ENCODE results near the gene RFWD3.

The RFWD3 gene, protein sequence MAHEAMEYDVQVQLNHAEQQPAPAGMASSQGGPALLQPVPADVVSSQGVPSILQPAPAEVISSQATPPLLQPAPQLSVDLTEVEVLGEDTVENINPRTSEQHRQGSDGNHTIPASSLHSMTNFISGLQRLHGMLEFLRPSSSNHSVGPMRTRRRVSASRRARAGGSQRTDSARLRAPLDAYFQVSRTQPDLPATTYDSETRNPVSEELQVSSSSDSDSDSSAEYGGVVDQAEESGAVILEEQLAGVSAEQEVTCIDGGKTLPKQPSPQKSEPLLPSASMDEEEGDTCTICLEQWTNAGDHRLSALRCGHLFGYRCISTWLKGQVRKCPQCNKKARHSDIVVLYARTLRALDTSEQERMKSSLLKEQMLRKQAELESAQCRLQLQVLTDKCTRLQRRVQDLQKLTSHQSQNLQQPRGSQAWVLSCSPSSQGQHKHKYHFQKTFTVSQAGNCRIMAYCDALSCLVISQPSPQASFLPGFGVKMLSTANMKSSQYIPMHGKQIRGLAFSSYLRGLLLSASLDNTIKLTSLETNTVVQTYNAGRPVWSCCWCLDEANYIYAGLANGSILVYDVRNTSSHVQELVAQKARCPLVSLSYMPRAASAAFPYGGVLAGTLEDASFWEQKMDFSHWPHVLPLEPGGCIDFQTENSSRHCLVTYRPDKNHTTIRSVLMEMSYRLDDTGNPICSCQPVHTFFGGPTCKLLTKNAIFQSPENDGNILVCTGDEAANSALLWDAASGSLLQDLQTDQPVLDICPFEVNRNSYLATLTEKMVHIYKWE

DNA sequence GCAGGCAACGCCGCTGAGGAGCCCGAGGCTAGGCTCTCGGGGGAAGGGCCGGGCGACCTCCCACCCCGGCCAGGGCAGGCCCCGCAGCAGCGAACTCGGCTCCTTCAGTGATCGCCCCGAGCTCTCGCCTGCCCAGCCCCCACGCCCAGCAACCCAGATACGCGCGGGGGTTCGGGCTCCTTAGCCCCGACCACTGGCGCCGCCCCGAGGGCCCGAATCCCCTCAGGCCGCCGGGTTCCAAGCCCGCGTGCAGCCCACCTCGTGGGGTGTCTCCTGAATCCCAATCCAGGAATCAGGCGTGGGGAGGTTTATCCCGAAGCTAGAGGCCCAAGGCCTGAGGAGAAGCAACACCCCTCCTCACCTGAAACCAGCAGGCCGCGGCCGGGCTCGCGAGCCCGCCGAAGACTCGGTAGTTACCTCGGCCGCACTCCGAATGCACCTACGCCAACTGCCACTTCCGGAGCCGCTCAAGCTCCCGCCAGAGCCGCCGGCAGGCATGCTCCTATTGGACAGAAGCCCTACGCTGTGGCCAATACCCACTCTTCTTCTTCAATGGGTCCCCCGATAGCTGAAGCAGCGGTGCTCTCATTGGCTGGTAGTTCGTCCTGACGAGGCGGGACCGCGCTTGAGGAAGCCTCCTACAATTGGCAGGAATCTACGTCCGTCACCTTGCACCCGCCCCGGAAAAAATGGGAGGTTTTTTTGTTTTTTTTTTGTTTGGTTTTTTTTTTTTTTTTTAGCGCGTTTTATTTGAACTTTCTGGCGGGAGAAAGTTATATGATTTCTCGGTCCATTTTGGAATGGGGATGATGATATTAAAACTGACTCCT is at the start of gene RFWD3:
RFWD3 (minus strand) TSS at position 453 of the 830 bp plus-strand sequence. CDS start 5,428 bp downstream, outside the sequence.
- CTCF ChIA-PET = interaction anchor here (0.6 to 0.8 kb wide), 2 partner anchors 196 to 391 kb away, joined by 3 to 5 read pairs; no protein-coding TSS in a partner anchor
- no peak for TF ChIP-seq ZNF670 (tag by site-specific recombination; IDR thresholded peaks at IDR 0.05; ENCODE audit: low read depth)
- 0 out of 2 replicates have a peak, but pooled peaks have one; percentile 55 for TF ChIP-seq ZNF610 (tag by site-specific recombination; IDR thresholded peaks at IDR 0.05; ENCODE audit: borderline replicate concordance)
- TF ChIP-seq PRDM1 (tag by site-specific recombination; IDR thresholded peaks at IDR 0.05) = peak; percentile 87
- no peak for TF ChIP-seq HOXD13 (CRISPR knock-in tag; IDR thresholded peaks at IDR 0.05; ENCODE audit: borderline replicate concordance)
- TF ChIP-seq, protein P1, sequence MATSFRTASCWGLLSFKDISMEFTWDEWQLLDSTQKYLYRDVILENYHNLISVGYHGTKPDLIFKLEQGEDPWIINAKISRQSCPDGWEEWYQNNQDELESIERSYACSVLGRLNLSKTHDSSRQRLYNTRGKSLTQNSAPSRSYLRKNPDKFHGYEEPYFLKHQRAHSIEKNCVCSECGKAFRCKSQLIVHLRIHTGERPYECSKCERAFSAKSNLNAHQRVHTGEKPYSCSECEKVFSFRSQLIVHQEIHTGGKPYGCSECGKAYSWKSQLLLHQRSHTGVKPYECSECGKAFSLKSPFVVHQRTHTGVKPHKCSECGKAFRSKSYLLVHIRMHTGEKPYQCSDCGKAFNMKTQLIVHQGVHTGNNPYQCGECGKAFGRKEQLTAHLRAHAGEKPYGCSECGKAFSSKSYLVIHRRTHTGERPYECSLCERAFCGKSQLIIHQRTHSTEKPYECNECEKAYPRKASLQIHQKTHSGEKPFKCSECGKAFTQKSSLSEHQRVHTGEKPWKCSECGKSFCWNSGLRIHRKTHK (tag by site-specific recombination; IDR thresholded peaks at IDR 0.05) = no peak
- no peak for TF ChIP-seq ZNF23 (tag by site-specific recombination; IDR thresholded peaks at IDR 0.05; ENCODE audit: borderline replicate concordance)
- TF ChIP-seq ZNF2 (tag by site-specific recombination; IDR thresholded peaks at IDR 0.05) = no peak
- no peak for TF ChIP-seq ZNF157 (tag by site-specific recombination; IDR thresholded peaks at IDR 0.05)
- TF ChIP-seq, protein P2, sequence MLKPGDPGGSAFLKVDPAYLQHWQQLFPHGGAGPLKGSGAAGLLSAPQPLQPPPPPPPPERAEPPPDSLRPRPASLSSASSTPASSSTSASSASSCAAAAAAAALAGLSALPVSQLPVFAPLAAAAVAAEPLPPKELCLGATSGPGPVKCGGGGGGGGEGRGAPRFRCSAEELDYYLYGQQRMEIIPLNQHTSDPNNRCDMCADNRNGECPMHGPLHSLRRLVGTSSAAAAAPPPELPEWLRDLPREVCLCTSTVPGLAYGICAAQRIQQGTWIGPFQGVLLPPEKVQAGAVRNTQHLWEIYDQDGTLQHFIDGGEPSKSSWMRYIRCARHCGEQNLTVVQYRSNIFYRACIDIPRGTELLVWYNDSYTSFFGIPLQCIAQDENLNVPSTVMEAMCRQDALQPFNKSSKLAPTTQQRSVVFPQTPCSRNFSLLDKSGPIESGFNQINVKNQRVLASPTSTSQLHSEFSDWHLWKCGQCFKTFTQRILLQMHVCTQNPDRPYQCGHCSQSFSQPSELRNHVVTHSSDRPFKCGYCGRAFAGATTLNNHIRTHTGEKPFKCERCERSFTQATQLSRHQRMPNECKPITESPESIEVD (tag by site-specific recombination; IDR thresholded peaks at IDR 0.05) = peak; percentile 60
- TF ChIP-seq ZNF514 (tag by site-specific recombination; IDR thresholded peaks at IDR 0.05) = no peak
- TF ChIP-seq KLF10 (tag by site-specific recombination; IDR thresholded peaks at IDR 0.05) = no peak
- no peak for TF ChIP-seq FEZF1 (tag by site-specific recombination; IDR thresholded peaks at IDR 0.05)
- no peak for TF ChIP-seq ZNF510 (tag by site-specific recombination; IDR thresholded peaks at IDR 0.05; ENCODE audit: insufficient replicate concordance)
- TF ChIP-seq ZNF768 (tag by site-specific recombination; IDR thresholded peaks at IDR 0.05) = no peak
- TF ChIP-seq ZNF138 (tag by site-specific recombination; IDR thresholded peaks at IDR 0.05; ENCODE audit: borderline replicate concordance) = no peak
- TF ChIP-seq ZBTB20 (tag by site-specific recombination; IDR thresholded peaks at IDR 0.05) = peak; percentile 23; the same call in 1 of the 2 replicates
- TF ChIP-seq SP7 (tag by site-specific recombination; IDR thresholded peaks at IDR 0.05) = peak; percentile 45; the same call in 1 of the 2 replicates
- TF ChIP-seq, protein P3, sequence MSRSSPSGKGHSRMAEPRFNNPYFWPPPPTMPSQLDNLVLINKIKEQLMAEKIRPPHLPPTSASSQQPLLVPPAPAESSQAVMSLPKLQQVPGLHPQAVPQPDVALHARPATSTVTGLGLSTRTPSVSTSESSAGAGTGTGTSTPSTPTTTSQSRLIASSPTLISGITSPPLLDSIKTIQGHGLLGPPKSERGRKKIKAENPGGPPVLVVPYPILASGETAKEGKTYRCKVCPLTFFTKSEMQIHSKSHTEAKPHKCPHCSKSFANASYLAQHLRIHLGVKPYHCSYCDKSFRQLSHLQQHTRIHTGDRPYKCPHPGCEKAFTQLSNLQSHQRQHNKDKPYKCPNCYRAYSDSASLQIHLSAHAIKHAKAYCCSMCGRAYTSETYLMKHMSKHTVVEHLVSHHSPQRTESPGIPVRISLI (tag by site-specific recombination; IDR thresholded peaks at IDR 0.05) = peak; percentile 99
- no peak for TF ChIP-seq MEIS1 (CRISPR knock-in tag; IDR thresholded peaks at IDR 0.05; ENCODE audit: borderline replicate concordance)
- no peak for TF ChIP-seq ZNF341 (tag by site-specific recombination; IDR thresholded peaks at IDR 0.05; ENCODE audit: low read depth)
- TF ChIP-seq OSR2 (tag by site-specific recombination; IDR thresholded peaks at IDR 0.05) = no peak
- TF ChIP-seq ZNF529 (tag by site-specific recombination; IDR thresholded peaks at IDR 0.05; ENCODE audit: insufficient replicate concordance) = no peak
- TF ChIP-seq, protein P4, sequence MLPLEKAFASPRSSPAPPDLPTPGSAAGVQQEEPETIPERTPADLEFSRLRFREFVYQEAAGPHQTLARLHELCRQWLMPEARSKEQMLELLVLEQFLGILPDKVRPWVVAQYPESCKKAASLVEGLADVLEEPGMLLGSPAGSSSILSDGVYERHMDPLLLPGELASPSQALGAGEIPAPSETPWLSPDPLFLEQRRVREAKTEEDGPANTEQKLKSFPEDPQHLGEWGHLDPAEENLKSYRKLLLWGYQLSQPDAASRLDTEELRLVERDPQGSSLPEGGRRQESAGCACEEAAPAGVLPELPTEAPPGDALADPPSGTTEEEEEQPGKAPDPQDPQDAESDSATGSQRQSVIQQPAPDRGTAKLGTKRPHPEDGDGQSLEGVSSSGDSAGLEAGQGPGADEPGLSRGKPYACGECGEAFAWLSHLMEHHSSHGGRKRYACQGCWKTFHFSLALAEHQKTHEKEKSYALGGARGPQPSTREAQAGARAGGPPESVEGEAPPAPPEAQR (tag by site-specific recombination; IDR thresholded peaks at IDR 0.05) = no peak
- TF ChIP-seq IKZF3 (tag by site-specific recombination; IDR thresholded peaks at IDR 0.05) = no peak
- no peak for TF ChIP-seq ZNF521 (tag by site-specific recombination; IDR thresholded peaks at IDR 0.05)
- TF ChIP-seq, protein P5, sequence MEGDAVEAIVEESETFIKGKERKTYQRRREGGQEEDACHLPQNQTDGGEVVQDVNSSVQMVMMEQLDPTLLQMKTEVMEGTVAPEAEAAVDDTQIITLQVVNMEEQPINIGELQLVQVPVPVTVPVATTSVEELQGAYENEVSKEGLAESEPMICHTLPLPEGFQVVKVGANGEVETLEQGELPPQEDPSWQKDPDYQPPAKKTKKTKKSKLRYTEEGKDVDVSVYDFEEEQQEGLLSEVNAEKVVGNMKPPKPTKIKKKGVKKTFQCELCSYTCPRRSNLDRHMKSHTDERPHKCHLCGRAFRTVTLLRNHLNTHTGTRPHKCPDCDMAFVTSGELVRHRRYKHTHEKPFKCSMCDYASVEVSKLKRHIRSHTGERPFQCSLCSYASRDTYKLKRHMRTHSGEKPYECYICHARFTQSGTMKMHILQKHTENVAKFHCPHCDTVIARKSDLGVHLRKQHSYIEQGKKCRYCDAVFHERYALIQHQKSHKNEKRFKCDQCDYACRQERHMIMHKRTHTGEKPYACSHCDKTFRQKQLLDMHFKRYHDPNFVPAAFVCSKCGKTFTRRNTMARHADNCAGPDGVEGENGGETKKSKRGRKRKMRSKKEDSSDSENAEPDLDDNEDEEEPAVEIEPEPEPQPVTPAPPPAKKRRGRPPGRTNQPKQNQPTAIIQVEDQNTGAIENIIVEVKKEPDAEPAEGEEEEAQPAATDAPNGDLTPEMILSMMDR (tag by site-specific recombination; IDR thresholded peaks at IDR 0.05) = peak; percentile 51

More for the DNA sequence above, at the start of gene RFWD3:
- Histone ChIP-seq H3K27ac (ENCODE audit: extremely low read depth, low read depth, low read length) (peak within 1 kb of the TSS; percentile 87), H3K4me3 (ENCODE audit: low read depth, low read length) (peak within 1 kb of the TSS; percentile 92), H3K4me1 (ENCODE audit: control insufficient read depth, insufficient read depth, low read length) (no peaks in the 10 kb centered on the region; the same call in 1 of the 2 replicates), H3K9me3 (ENCODE audit: control insufficient read depth, insufficient read depth, low read depth, low read length) (no peaks in the 10 kb centered on the region), H3K36me3 (ENCODE audit: control insufficient read depth in 2 of 2, insufficient read depth in 1 of 2, low read length in 2 of 2) (peaks cover 33 to 38% of the 10 kb centered on the region in 2 experiments)
- POLR2A ChIA-PET = interaction anchor here (0.5 to 2.3 kb wide), 18 partner anchors 9 to 318 kb away, joined by 3 to 31 read pairs (median 4); partner anchors contain the start of genes FA2H, GLG1, MLKL and WDR59

Data from HEK293 (cell line).